GM10248 (cell line): ENCODE measurements around the gene HOXC5.

Experiments
- CTCF ChIA-PET: fragments of 300-600 bp; sonication (Branson Sonifier 250); formaldehyde crosslinking; extraction: SDS; loops from one replicate; lab custom pipeline; 2021; ENCODE audit warnings: antibody characterized with exemption; lab: Yijun Ruan, JAX
- POLR2A ChIA-PET: fragments of 350-650 bp; sonication (Branson Sonifier 250); formaldehyde crosslinking; extraction: SDS; loops from one replicate; lab custom pipeline; 2020; ENCODE audit warnings: antibody characterized with exemption; lab: Yijun Ruan, JAX
- DNase-seq: peaks from one replicate; pipeline ENCODE4 v3.0.0; 2012; ENCODE audit errors: extremely low spot score
- CTCF ChIP-seq: IDR thresholded peaks from 2 replicates; pipeline ENCODE4 v1.5.1; 2012; ENCODE audit warnings: mild to moderate bottlenecking, low read depth; ENCODE audit errors: extremely low read depth, missing control alignments, control extremely low read depth

The HOXC5 gene

GRCh38 chr12:54052438-54053002, 19.7 kb downstream of the HOXC5 start:
- CTCF ChIA-PET: interaction anchor here (0.7 to 4.3 kb wide), 15 partner anchors 14 to 163 kb away, joined by 3 to 30 read pairs (median 5); partner anchors contain the start of genes HOXC10 and HOXC5

GRCh38 chr12:54053003-54053750, 20.3 kb downstream of the HOXC5 start:
- ChIA-PET CTCF (interaction anchor here (0.8 to 4.3 kb wide), 16 partner anchors 14 to 326 kb away, joined by 3 to 30 read pairs (median 4); partner anchors contain the start of genes HOXC10 and HOXC5), POLR2A (interaction anchor here (0.7 to 1.0 kb wide), 4 partner anchors 18 to 576 kb away, joined by 3 to 9 read pairs (median 4); partner anchors contain the start of gene HOXC12)
- no peak for TF ChIP-seq CTCF
- peak; percentile 80 for DNase-seq

More at GRCh38 chr12:54052438-54053002, 19.7 kb downstream of the HOXC5 start:
- no peak for DNase-seq
- POLR2A ChIA-PET: no interaction called here
- no peak for TF ChIP-seq CTCF

GRCh38 chr12:54053751-54054741, 21.2 kb downstream of the HOXC5 start, which contains the start of gene HOXC4:
Gene HOXC4 (plus strand): TSS chr12:54053835. CDS start chr12:54053923, 88 bp downstream.
- DNase-seq: peak; percentile 78
- POLR2A ChIA-PET: interaction anchor here (0.7 to 1.0 kb wide), 4 partner anchors 17 to 577 kb away, joined by 3 to 9 read pairs (median 4); partner anchors contain the start of gene HOXC12
- CTCF ChIA-PET: interaction anchor here (0.8 to 4.3 kb wide), 10 partner anchors 15 to 325 kb away, joined by 3 to 30 read pairs (median 8); partner anchors contain the start of gene HOXC5

GRCh38 chr12:54054742-54055194, 21.9 kb downstream of the HOXC5 start:
- POLR2A ChIA-PET: no interaction called here
- CTCF ChIA-PET: interaction anchor here (0.8 to 2.8 kb wide), 3 partner anchors 23 to 160 kb away, joined by 4 to 9 read pairs (median 8); no protein-coding TSS in a partner anchor
- no peak for DNase-seq
- no peak for TF ChIP-seq CTCF

More at GRCh38 chr12:54053751-54054741, 21.2 kb downstream of the HOXC5 start, which contains the start of gene HOXC4:
- TF ChIP-seq CTCF: no peak

GRCh38 chr12:54055552-54055951, 22.7 kb downstream of the HOXC5 start:
- DNase-seq: no peak
- ChIA-PET POLR2A (interaction anchor here (0.8 kb wide), 1 partner anchor 237 kb away, joined by 3 read pairs; no protein-coding TSS in a partner anchor), CTCF (interaction anchor here (2.8 kb wide), 1 partner anchor 159 kb away, joined by 8 read pairs; no protein-coding TSS in a partner anchor)
- no peak for TF ChIP-seq CTCF
